HG02678 (cell line): Measurements from ENCODE around the gene KIF19.

Experiments
- ATAC-seq: cut with Tn5 transposase; IDR thresholded peaks from one replicate; pipeline ENCODE4 v1.9.1; 2021; ENCODE audit warnings: mild to moderate bottlenecking, moderate library complexity; ENCODE audit not compliant: unreplicated experiment

The KIF19 gene

DNA sequence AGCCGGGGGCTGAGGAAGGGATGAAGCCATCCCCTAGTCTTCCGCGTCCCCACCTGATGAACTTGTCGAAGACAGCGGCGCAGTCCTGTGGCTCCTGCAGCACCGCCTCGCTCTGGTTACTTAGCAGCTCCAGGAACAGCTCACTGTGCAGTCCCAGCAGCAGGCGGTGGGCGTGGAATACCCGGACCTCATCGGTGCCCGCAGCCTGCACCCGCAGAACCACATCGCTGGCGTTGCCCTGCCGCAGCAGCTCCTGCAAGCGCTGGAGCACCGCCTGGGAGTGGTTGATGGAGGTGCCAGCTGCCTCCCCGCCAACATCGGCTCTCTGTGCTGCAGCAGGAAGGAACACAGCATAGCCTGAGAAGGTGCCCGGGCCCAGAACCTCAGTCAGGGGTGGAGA lies 33.9 kb downstream of the KIF19 start:
- ATAC-seq, result no peak

DNA sequence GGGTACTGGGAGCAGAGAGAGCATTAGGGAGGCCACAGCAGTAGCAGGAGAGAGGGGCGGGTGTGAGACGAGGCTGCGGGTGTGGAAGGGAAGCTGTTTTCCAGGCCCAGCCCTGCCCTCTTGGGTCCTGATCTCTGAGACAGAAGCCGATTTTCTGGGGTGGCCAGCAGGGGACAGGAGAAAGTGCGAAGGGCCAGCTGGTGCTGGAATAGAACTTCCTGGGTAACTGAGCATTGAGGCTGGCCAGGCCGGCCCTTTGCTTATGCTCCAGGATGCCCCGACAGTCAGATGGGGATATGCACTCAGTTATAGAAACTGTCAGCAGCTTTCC lies 34.8 kb downstream of the KIF19 start:
- no peak for ATAC-seq

DNA sequence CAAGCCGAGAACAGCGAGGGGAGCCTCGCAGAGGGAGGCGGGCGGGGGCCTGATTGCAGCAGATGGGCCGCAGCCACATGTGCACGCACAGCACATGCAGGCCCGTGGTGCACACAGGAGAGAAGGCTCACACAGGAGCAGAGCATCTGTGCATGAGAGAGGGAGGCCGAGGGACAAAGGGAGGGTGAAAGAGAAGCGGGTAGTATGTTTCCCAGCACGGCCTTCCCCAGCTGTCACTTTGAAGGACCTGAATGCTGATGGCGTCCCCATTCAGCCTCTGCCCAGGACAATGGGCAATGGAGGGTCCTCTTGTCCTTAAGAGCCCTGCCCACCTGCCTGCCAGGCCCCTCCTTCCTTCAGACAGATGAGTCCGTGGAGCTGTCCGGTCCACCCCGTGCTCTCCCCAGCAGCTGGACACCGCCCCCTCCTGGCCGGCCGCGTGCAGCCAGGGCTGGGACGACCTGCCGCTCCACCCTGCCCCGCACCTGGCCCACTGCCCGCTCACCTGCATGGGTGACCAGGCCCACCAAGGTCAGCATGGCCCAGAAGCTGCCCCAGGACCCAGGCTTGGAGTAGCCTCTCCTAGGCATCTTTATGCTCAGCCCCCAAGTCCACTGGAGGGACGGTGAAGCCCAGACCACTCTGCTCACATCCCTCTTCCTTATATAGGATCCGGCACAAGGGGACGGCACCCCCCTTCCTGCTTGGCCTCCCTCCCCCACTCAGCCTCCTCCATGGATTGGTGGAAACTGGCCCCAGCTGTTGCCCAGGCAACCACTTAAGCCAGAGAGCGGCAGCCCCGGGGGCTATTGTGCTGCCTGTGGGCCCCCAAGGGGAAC lies 35.4 kb downstream of the KIF19 start, which contains the start of gene BTBD17:
TSS of gene BTBD17 (minus strand) at position 639 of the 839 bp plus-strand sequence. CDS start at position 590, 49 bp downstream.
- no peak for ATAC-seq

DNA sequence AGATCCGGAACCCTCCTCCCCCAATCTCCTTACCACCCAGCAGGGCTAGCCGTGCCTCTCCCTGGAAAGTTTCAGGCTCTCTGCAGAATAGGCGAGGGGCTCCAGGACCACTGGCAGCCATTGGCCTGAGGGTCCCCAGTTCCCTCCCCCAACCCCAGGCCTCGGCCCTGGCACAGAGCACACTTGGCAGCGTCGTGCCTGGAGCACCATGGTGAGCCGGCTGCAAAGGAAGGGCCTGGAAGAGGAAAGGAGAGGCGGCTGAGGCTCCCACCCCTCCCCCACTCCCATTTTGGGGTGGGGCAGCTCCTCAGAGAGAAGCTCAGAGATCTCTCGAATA lies 36.0 kb downstream of the KIF19 start:
- ATAC-seq, result no peak

DNA sequence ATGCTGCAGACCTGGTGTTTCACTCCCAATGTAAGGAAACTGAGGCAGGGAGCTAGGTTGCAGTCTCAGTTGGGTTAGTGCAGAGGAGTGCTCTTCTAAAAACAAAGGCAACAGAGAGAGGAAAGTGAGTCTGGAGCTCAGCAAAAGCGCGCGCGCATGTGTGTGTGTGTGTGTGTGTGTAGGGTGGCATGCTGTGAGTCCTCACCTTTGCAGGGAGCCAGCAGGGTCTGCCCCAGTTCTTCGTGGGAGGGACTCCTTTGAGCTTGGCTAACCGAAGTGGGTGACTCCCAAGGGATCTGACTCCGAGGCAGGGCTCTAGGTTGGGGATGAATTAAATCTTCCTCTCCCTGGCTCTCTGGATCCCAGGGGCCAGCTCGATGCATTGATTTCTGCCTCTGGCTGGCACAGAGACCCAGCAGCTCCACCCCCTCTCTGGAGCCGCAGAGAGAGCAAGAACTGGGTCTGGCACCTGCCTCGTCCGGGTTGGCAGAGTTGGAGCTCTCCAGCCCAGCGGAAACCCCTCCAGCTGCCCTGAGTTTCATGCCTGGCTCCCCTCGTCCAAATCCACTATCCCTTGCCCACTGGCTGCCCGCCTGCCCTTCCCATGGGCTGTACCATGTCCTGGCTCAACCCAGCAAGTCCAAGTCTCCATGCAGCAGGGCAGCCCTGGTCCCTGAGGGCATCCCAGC lies 36.9 kb downstream of the KIF19 start:
- ATAC-seq, result no peak

DNA sequence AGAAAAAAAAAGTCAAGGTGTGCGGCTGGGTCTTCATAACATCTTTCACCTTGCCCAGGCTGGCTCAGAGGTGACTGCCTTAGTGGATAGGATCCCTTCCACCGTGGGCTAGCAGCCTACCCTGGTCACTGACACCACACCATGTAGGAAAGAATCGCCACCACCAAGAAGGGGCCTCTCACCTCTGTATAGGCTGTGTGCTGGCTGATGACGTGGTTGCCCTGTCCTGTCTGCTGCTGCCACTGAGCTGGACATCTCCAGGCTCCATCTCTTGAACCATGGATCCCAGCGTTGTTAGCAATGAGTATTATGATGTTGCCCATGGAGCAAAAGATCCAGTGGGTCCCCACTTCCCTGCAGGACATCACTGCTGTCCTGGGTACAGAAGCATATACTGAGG lies 41.2 kb downstream of the KIF19 start, which contains the start of gene GPR142:
TSS of gene GPR142 (plus strand) at position 301 of the 400 bp plus-strand sequence. CDS start 2,035 bp downstream, outside the sequence.
- no peak for ATAC-seq

DNA sequence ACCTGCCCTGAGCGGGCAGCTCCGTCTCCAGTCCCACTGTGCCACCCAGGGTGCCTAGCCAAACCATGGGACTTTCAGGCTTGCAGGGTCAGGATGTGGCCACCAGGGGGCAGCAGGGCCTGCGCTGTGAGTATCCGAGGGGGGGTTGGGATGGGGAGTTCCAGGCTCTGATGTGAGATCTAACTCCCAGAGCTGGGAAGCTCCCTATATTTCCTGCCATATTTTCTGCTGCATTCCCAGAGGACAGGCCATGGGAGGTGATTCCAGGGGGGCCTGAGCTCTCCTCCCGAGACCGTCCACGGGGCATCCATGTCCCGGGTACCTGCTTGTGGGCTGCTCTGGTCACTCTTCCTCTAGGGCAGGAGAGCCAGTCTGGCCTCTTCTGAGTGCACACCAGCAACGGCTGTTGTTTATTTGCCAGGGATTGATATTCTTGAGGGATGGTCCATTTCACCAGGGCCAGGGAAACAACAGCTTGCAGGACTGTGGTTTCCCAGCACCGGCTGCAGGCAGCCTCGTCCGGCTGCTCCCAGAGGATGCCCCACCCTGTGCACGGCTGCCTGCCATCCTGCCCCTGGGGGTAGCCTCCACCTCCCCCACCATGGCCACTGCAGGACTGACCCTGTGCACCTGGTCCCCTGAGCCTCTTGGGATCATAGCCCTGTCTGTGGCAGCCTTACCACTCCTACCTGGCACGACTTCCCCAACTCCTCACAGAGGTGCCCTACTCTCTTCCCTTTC lies 42.5 kb downstream of the KIF19 start:
- ATAC-seq, result no peak

DNA sequence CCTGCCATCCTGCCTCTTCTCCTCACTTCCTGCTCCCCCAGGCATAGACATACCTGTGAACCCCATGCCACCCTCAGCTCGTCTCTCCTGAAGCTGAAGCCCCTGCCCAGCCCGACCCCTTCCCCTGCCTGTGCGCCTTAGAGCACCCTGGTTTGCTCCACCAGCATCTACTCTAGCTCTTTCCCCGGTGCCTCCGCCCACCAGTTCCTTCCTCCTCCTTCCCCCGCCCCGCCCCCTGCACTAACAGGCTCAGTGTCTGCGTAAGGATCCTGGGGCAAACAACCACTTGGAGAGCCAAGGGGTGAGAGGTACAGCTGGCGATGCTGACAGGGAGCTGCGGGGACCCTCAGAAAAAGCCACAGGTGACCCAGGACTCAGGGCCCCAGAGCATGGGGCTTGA lies 43.2 kb downstream of the KIF19 start:
- no peak for ATAC-seq

DNA sequence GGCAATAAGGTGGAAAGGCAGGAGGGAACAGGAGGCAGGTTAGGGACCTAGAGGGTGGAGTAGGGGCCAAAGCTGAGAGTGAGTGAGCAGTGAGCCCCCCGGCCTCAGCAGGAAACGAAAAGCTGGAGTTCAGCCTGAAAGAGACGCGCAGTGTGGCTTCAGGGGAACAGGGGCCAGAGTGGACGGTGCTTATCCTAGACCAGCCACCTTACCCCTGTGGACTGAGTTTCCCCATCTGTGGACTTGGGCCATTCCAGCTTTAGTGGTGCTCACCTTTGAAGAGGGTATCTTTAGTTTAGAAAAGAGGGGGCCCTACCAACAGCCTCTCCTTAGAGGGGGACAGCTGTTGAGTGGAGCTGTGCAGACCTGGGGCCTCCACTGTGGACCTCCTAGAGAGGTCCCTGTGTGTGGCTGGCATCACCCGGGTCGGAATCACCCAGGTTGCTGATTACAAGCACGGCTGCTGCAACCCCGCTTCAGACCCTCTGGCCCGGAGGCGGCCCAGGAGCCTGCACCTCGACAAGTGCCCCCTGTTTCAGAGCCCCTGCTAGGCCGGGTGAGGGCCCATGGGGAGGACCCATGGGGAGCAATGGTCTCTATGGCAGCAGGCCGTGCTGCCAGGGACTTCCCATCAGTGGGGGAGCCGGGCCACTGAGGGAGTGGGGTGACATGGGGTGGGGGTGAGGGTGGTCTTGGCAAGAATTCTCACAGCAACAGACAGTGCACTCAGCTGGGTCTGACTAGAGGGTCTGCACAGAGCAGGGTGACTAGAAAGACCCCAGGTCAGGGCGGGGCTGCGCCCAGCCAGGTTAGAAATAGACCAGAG lies 43.9 kb downstream of the KIF19 start:
- ATAC-seq, result no peak

DNA sequence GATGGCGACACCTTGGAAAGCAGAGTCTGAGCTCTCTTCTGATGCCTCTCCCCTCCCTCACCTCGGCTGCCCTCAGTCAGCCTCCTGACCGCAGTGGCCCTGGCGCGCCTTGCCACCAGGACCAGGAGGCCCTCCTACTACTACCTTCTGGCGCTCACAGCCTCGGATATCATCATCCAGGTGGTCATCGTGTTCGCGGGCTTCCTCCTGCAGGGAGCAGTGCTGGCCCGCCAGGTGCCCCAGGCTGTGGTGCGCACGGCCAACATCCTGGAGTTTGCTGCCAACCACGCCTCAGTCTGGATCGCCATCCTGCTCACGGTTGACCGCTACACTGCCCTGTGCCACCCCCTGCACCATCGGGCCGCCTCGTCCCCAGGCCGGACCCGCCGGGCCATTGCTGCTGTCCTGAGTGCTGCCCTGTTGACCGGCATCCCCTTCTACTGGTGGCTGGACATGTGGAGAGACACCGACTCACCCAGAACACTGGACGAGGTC lies 45.7 kb downstream of the KIF19 start:
- no peak for ATAC-seq

DNA sequence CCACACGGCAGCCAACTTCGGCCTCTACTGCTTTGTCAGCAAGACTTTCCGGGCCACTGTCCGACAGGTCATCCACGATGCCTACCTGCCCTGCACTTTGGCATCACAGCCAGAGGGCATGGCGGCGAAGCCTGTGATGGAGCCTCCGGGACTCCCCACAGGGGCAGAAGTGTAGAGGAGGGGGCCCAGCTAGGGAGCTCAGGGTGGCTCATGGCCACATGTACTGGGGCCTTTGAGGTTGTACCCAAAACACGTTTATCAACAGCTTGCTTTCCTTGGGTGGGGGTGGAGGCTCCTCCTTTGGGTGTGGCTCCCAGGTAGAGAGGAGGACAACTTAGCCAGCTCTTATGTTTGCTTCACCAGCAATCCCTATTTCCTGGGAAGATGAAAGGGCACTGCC lies 46.4 kb downstream of the KIF19 start:
- ATAC-seq, result no peak

DNA sequence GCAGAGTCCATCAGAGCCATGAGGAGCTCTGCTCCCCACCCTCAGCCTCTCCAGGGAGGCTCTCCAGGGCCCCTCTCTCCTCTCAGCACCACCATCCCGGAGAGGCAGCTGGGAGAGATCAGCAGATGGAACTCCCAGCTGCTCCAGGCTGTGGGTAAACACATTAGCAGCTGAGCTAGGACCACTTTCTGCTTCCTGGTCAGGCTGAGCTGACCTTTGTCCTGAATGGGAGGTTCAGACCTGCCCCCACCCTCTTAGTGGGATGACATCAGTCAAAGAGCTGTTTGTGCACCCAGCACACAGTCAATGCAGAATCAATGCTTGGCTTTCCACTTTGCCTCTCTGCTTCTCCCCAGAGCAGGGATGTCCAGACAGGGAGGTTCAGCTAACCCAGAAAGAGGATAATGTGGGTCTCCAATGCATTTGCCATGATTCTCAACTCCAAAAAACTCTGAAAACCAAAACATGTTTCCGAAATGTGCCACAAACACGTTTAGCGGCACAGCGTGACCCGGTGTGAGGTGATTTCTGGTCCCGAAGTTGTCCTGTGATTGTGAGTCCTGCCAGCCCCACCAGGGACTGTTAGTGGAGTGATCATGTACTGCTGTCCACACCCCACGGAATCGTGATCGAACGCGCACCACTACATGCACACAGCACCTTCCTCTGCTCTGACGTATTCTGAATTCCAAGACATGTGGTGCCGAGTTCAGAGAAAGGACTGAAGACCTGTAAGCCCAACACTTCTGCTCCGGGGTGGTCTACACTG lies 48.0 kb downstream of the KIF19 start:
- ATAC-seq, result no peak

DNA sequence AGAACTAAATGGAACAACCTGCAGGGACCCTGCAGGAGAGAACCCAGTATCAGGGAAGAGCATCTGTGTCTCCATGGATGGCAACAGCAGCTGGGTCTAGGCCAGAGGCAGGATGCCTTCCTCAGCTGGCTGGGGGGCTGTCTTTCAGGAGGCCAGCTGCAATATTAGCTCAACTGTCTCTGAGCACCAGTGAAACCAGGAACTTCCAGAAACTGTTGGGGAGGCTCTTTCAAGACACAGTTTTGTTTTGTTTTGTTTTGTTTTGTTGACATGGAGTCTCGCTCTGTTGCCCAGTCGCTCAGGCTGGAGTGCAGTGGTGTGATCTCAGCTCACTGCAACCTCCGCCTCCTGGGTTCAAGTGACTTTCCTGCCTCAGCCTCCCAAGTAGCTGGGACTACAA lies 48.8 kb downstream of the KIF19 start:
- no peak for ATAC-seq

DNA sequence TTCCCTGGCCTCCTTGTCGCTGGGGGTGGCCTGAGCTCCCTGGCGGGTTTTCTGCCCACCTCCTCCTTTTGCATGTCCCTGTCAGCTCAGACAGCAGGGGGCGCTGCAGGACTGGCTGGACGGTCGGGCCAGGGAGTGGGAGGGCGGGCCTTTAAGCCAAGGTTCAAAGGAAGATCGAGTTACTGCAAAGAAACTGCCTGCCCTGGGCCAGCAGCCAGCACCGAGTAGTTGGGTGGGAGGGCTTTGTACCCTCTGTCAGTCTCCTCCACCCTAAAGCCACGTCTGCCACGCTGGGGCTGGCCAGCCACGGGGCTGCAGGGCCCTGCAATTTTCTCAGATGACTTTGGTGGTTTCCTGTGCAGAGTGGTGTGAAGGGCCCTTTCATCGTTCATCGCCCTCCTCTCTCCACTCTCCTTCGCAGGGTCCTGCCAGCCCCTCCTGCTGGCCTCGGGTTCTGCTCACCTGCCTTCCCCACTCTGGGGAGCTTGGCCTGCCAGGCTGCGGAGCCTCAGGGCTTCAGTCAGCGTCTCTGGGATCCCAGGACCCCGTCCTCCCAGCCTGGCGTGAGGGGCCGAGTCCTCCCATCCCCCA lies 53.6 kb downstream of the KIF19 start:
- ATAC-seq, result peak; percentile 53

DNA sequence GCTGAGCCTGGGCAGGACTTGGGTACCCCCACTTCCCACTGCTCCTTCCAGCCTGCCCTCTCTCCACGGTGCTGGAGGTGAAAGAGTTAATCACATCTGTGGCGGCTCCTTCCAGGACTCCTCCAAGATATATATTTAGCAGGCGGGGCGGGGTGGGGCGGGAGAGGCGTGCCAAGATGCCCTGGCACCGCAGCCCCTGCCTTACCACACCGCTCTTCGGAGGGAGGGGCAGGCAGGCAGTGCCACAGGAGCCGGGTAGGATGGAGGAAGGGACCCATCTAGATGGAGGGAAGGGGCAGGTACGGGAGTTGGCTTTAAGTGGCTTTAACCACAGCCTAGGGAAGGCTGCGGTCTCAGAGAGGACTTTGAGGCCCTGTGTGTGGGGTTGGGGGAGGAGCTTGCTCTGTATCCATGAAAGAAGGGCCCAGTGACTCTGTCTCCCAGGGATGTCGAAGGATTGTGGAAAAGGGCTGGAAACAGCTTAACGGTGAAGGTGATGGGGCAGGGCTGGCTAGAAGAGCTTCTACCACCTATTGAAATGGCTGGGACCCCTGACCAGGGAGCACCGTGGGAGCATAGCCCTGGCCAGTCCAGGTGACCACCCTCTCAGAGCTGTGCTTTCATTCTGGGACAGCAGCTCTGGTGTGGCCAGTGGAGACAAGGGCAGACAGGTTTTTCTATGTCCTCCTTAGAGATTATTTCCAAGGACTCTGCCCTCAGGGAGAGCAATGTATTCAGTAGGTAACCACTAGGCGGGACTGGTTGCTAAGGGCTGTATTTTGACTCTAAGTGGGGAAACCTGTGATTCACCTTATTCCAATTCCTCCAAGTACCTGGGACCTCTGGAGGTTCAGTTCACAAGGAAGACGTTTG lies 54.3 kb downstream of the KIF19 start:
- ATAC-seq, result no peak

DNA sequence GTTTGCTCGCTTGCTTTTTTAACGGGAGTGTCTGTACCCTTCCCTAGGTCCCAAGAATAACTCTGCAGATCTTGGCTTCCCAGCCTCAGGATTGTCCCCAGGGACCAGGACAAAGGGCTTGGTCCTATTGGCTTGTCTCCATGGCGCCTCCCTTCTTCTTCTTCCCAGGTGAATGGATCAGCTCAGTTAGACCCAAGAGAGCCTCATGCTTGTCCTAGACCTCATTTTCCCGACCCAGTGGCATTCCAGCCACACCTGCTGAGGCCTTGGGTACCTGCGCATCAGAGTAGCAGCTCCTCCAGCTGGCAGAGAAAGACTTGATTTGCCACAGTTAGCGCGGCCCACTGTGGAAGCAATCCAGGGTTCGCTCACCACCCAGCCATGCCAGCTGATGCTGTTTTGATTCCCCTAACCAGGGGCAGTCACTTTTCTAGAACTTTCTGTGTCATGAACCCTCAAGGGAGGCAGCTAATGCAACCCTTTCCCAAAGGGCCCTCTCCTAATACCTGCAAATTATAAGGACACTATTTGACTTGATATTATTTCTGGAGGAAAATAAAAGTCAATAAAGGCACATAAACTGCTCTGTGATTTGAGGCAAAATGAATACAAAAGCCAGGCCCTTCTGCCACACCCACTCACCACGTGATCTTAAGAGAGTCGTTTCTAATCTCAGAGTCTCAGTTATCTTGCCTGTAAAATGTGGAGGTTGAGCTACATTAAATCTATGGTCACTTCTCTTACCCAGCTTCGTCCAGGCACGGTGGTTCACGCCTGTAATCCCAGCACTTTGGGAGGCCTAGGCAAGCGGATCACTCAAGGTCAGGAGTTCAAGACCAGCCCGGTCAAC lies 55.2 kb downstream of the KIF19 start:
- no peak for ATAC-seq

DNA sequence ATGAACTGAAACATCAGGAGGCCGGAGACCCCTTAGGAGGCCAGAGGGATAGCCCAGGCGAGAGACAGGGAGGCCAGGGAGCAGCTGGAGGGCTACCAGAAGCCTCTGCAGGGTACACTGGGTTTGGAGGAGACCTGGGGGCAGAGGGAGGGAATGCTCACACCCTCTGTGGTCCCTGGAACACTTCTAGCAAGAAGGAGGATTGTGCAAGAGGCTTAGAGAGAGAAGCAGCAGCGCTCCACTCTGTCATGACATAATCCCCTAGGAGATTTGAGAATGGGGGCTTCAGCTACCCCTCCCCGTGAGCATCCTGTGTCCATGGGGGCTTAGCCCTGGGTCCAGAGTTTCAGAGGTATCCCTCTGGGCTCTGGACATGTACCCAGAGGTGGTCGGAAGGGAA lies 57.1 kb downstream of the KIF19 start:
- no peak for ATAC-seq

DNA sequence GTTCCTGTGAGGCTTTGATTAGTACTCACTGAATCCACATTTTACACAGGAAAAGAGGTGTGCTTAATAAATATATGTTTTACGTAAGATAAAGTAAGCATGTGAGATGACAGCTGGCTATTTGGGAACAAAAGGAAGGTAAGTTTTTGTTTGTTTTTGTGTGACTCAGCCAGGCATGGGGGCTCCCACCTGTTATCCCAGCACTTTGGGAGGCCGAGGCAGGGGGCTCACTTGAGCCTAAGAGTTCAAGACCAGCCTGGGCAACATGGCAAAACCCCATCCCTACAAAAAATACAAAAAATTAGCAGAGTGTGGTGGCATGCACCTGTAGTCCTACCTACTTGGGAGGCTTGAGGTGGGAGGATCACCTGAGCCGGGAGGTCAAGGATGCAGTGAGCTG lies 59.2 kb downstream of the KIF19 start:
- ATAC-seq, result no peak
